GM19328 (cell line): Measurements from ENCODE around the gene RBPJL.

ENCODE experiments used
- ATAC-seq: cut with Tn5 transposase; IDR thresholded peaks from one replicate; pipeline ENCODE4 v1.9.1; 2021; ENCODE audit warnings: mild to moderate bottlenecking, moderate library complexity; ENCODE audit not compliant: unreplicated experiment

Gene RBPJL

GRCh38 chr20:45293041-45294002 lies 13.3 kb upstream of the RBPJL start:
- no peak for ATAC-seq

GRCh38 chr20:45294003-45294368 lies 12.7 kb upstream of the RBPJL start:
- ATAC-seq = no peak

- no peak for ATAC-seq
Observed at GRCh38 chr20:45294659-45295058, 12.0 kb upstream of the RBPJL start.

GRCh38 chr20:45297786-45298497 lies 8.7 kb upstream of the RBPJL start:
- ATAC-seq = no peak

DNA sequence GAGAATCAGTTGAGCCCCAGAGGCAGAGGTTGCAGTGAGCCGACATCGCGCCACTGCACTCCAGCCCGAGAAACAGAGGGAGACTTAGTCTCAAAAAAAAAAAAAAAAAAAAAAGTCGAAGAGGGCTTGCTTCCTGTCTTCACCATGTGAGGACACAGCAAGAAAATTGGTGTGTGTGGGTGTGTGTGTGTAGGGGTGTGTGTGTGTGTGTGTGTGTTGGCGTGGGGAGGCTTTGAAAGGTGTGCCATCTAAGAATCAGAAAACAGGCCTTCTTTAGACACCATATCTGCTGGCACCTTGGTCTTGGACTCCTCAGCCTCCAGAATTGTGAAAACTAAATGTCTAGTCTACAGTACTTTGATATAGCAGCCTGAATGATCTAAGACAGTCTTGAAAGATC lies 6.9 kb upstream of the RBPJL start:
- no peak for ATAC-seq

GRCh38 chr20:45300961-45301360 lies 5.7 kb upstream of the RBPJL start:
- no peak for ATAC-seq

- ATAC-seq = no peak
Observed at GRCh38 chr20:45301824-45302271, 4.8 kb upstream of the RBPJL start.

GRCh38 chr20:45303586-45304463 lies 2.8 kb upstream of the RBPJL start:
- ATAC-seq = no peak

- ATAC-seq = no peak
Observed at GRCh38 chr20:45304464-45304999, 2.1 kb upstream of the RBPJL start.

GRCh38 chr20:45305262-45305661 lies 1.4 kb upstream of the RBPJL start:
- no peak for ATAC-seq

- no peak for ATAC-seq
Observed at GRCh38 chr20:45307076-45307640, 518 bp downstream of the RBPJL start.

DNA sequence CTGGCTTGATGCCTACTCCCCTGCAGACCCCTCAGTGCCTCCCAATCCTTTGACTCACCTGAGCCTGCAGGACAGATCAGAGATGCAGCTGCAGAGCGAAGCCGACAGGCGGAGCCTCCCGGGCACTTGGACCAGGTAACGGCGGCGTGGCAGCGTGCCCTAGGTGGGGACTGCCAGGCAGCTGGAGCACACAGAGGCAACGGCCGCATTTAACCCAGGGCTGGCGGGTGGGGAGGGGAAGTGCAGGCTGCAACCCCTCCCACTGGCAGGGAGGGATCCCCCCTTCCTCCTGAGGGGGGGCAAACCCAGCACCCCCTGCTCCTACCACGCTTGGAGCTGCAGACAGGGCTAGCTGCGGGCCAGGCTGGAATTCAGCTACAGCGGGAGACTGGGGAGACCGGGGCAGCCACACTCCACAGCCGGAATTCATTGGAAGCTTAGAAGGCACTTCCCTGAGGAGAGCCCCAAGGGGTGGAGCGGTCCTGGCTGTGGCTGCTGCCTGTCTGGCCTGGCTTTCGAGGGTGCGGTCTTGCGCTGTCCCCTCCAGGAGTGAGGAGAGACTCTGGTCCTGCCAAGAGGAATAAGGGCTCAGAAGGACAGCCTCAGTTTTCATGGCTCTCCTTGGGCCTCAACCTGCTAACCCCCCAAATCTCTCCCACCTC lies 1.6 kb downstream of the RBPJL start, which contains the start of gene MATN4:
MATN4 (minus strand) TSS at position 183 of the 662 bp plus-strand sequence. CDS start 2,717 bp downstream, outside the sequence.
- ATAC-seq = no peak

- no peak for ATAC-seq
Observed at GRCh38 chr20:45309075-45309474, 2.4 kb downstream of the RBPJL start.

- no peak for ATAC-seq
Observed at GRCh38 chr20:45311589-45312211, 5.1 kb downstream of the RBPJL start.

- ATAC-seq = no peak
Observed at GRCh38 chr20:45312241-45312640, 5.6 kb downstream of the RBPJL start.

DNA sequence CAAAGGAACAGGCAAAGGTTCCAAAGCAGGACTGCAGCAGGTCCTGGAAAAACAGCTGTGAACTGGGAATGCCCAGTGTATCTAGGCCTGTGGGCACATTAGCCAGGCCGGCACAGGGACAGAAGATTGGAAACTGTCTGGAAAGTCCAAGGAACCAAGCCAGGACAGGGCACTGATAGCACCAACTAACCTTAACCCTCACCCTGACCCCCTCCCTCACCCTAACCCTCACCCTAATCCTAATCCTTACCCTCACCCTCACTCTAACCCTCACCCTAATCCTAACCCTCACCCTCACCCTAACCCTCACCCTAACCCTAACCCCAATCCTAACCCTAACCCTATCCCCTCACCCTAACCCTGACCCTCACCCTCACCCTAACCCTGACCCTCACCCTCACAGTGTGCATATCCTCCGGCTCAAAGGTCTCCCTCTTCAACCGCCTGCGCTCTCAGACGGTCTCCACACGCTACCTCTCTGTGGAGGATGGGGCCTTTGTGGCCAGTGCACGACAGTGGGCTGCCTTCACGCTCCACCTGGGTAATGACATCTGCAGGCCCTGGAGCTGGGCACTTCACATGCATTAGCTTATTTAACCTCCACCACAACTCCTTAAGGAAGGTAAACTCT lies 6.5 kb downstream of the RBPJL start:
- ATAC-seq = no peak

GRCh38 chr20:45313943-45314342 lies 7.3 kb downstream of the RBPJL start:
- no peak for ATAC-seq

DNA sequence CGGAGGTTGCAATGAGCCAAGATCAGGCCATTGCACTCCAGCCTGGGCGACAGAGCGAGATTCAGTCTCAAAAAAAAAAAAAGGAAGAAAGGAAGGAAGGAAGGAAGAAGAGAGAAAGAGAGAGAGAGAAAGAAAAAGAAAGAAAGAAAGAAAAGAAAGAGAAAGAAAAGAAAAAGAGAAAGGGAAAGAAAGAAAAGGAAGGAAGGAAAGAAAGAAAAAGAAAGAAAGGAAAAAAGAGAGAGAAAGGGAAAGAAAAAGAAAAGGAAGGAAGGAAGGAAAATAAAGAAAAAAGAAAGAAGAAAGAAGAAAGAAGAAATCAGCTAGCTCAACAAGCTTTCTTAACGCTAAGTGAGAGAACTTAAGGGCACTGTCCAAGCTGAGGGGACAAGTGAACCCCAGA lies 9.0 kb downstream of the RBPJL start:
- no peak for ATAC-seq
